ENCODE results near the gene EEF1A2.
A peak's percentile ranks its signal among the peaks of the same experiment; 100 is the strongest.

EEF1A2 gene

GRCh38 chr20:63498960-63499337 lies at the start of gene EEF1A2:
EEF1A2 (minus strand) TSS chr20:63499083; CDS start chr20:63497763, 1,320 bp downstream.
- TF ChIP-seq JUND (IDR thresholded peaks at IDR 0.05; ENCODE audit: low read depth) = no peak
- in situ Hi-C loops (cut with HindIII; ENCODE audit: low pct_unique_long_range_greater_than_20kb, low sequenced_read_pairs) = no loop called here
- peak; percentile 87 to 93 for DNase-seq (ENCODE audit: low read depth in 1 of 2, low spot score in 1 of 2)

DNA sequence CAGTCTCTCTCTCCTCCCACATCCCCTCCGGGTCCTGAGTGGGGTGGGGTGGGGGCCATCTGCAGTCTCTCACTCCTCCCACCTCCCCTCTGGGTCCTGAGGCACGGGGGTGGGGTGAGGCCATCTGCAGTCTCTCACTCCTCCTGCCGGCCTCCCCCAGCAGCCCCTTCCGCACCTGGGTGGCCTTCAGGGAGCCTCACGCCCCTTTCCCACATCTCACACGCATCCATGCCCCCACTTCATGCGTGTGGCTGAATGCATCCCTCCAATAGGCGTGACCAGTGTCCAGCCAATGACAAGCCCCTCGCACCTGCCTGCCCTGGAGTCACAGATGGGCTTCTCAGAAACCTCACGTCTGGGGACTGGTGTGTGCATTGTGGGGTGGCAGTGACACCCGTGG lies 49.7 kb upstream of the EEF1A2 start:
- DNase-seq (ENCODE audit: low read depth in 1 of 2, low spot score in 1 of 2) = no peak
- in situ Hi-C loops (cut with HindIII; ENCODE audit: low pct_unique_long_range_greater_than_20kb, low sequenced_read_pairs) = no loop called here
- no peak for TF ChIP-seq JUND (IDR thresholded peaks at IDR 0.05; ENCODE audit: low read depth)

- in situ Hi-C loops (cut with HindIII; ENCODE audit: low pct_unique_long_range_greater_than_20kb, low sequenced_read_pairs) = no loop called here
- DNase-seq (ENCODE audit: low read depth in 1 of 2, low spot score in 1 of 2) = no peak
- no peak for TF ChIP-seq JUND (IDR thresholded peaks at IDR 0.05; ENCODE audit: low read depth)
These were observed 49.0 kb upstream of the EEF1A2 start, which contains the start of gene SRMS for GRCh38 chr20:63547725-63548480. SRMS (minus strand) TSS chr20:63547749; CDS start chr20:63547463, 286 bp downstream.

DNA sequence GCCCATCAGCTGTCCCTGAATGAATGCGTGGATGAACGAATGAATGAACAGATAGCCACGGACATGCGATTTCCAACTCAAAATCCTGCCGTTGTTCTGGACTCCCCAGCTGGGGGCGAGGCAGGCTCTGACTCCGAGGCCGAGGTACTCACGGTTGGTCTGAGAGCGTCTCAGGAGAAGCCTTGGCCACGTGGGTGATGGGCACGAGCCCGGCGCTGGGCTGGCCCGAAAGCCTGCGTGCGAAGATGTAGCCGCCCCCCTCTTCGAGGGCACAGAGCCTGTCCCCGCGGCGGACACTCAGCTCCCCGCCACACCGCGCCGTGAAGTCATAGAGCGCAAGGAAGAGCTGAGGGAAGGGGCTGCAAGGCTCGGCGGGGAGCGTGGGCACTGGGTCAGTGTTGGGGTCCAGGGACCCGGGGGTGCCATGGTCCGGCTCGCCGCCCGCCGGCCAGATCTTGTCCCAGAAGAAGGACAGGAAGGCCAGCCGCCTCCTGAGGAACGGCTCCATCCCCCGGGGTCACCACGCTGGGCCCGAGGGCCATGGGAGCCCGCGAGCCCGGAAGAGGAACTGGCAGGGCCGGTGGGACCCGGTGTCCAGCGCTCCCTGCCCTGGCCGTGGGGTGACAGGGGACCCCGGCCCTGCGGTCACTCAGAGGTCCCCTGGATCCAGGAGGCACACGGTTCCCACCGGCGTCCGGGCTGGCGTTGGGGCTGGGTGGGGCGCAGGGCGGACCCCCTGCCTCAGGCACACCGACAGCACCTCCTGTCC lies 48.3 kb upstream of the EEF1A2 start:
- in situ Hi-C loops (cut with HindIII; ENCODE audit: low pct_unique_long_range_greater_than_20kb, low sequenced_read_pairs) = no loop called here
- no peak for DNase-seq (ENCODE audit: low read depth in 1 of 2, low spot score in 1 of 2)
- no peak for TF ChIP-seq JUND (IDR thresholded peaks at IDR 0.05; ENCODE audit: low read depth)

DNA sequence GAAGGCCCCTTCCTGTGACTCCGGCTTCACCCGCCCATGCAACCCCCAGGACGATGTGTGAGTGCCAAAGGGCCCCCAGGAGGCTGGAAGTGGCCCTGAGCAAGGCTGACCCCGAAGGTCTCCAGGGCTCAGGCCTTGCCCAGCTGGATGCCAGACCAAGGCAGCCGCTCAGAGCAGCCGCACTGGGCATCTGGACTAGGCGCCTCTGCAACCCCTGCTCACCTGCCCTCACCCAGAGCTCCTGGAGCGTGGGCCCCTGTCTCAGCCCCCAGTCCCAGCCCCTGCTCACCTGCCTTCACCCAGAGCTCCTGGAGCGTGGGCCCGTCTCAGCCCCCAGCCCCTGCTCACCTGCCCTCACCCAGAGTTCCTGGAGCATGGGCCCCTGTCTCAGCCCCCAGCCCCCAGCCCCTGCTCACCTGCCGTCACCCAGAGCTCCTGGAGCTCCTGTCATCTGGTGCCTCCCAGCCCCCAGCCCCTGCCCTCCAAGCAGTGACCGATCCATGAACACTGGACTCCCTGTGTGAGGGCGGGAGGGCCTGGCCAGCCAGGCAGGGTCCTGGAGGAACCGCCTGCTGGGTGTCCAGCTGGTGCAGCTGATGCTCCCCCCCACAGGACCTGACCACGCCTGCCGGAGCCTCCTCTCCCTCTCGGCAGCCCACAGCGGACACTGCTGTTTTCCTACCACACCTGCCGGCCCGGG lies 47.5 kb upstream of the EEF1A2 start:
- no peak for DNase-seq (ENCODE audit: low read depth in 1 of 2, low spot score in 1 of 2)
- in situ Hi-C loops (cut with HindIII; ENCODE audit: low pct_unique_long_range_greater_than_20kb, low sequenced_read_pairs) = no loop called here
- TF ChIP-seq JUND (IDR thresholded peaks at IDR 0.05; ENCODE audit: low read depth) = no peak

DNA sequence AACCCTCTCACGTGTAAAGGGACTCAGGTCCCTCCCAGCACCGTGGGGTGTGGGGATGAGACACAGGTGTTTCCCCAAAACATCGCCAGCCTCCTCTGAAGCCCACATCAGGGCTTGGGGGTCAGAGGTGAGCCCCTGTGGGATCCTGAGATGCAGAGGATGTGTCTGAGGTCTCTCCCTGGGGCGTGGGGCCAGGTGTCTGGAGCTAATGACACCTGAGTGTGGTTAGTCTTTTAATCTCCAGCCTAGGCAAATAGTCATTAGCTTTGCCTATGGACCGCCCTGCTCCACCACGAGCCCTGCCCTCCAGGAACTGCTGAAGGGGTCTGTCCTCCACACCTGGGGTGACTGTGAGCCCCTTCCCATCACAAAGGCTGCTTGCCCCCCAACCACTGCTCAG lies 46.9 kb upstream of the EEF1A2 start:
- in situ Hi-C loops (cut with HindIII; ENCODE audit: low pct_unique_long_range_greater_than_20kb, low sequenced_read_pairs) = no loop called here
- DNase-seq (ENCODE audit: low read depth in 1 of 2, low spot score in 1 of 2) = no peak
- TF ChIP-seq JUND (IDR thresholded peaks at IDR 0.05; ENCODE audit: low read depth) = no peak

GRCh38 chr20:63544958-63545516 lies 46.2 kb upstream of the EEF1A2 start:
- no peak for DNase-seq (ENCODE audit: low read depth in 1 of 2, low spot score in 1 of 2)
- in situ Hi-C loops (cut with HindIII; ENCODE audit: low pct_unique_long_range_greater_than_20kb, low sequenced_read_pairs) = no loop called here

GRCh38 chr20:63544241-63544957 lies 45.5 kb upstream of the EEF1A2 start:
- DNase-seq (ENCODE audit: low read depth in 1 of 2, low spot score in 1 of 2) = no peak
- TF ChIP-seq JUND (IDR thresholded peaks at IDR 0.05; ENCODE audit: low read depth) = no peak

More at GRCh38 chr20:63544958-63545516, 46.2 kb upstream of the EEF1A2 start:
- no peak for TF ChIP-seq JUND (IDR thresholded peaks at IDR 0.05; ENCODE audit: low read depth)

GRCh38 chr20:63543733-63544132 lies 44.9 kb upstream of the EEF1A2 start:
- in situ Hi-C loops (cut with HindIII; ENCODE audit: low pct_unique_long_range_greater_than_20kb, low sequenced_read_pairs) = no loop called here
- TF ChIP-seq JUND (IDR thresholded peaks at IDR 0.05; ENCODE audit: low read depth) = no peak
- no peak for DNase-seq (ENCODE audit: low read depth in 1 of 2, low spot score in 1 of 2)

More at GRCh38 chr20:63544241-63544957, 45.5 kb upstream of the EEF1A2 start:
- in situ Hi-C loops (cut with HindIII; ENCODE audit: low pct_unique_long_range_greater_than_20kb, low sequenced_read_pairs) = no loop called here

GRCh38 chr20:63543131-63543530 lies 44.2 kb upstream of the EEF1A2 start:
- in situ Hi-C loops (cut with HindIII; ENCODE audit: low pct_unique_long_range_greater_than_20kb, low sequenced_read_pairs) = no loop called here
- DNase-seq (ENCODE audit: low read depth in 1 of 2, low spot score in 1 of 2) = no peak
- no peak for TF ChIP-seq JUND (IDR thresholded peaks at IDR 0.05; ENCODE audit: low read depth)

DNA sequence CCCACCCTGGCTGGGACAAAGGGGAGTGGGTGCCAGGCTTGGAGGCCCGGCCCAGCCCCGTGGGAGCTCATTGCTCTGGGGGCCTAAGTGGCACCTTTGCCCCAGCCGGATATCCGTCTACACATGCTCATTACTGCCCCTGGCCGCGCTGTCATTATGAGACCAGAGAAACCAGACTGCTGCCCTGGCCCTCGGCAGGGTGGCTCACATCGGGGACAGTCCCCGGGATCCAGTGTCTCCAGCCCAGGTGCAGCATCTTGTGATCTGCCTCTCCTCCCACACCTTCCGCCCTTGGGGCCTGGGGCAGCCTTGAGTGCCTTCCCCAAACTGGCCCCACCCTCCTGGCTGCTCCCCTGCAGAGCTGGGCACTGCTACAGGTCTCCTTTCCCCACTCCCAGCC lies 43.8 kb upstream of the EEF1A2 start:
- no peak for DNase-seq (ENCODE audit: low read depth in 1 of 2, low spot score in 1 of 2)
- TF ChIP-seq JUND (IDR thresholded peaks at IDR 0.05; ENCODE audit: low read depth) = no peak
- in situ Hi-C loops (cut with HindIII; ENCODE audit: low pct_unique_long_range_greater_than_20kb, low sequenced_read_pairs) = no loop called here

GRCh38 chr20:63542031-63542559 lies 43.2 kb upstream of the EEF1A2 start:
- DNase-seq (ENCODE audit: low read depth in 1 of 2, low spot score in 1 of 2) = no peak
- no peak for TF ChIP-seq JUND (IDR thresholded peaks at IDR 0.05; ENCODE audit: low read depth)
- in situ Hi-C loops (cut with HindIII; ENCODE audit: low pct_unique_long_range_greater_than_20kb, low sequenced_read_pairs) = no loop called here

All from T47D (cell line).